ENCODE results near the gene HOXA2.

DNA sequence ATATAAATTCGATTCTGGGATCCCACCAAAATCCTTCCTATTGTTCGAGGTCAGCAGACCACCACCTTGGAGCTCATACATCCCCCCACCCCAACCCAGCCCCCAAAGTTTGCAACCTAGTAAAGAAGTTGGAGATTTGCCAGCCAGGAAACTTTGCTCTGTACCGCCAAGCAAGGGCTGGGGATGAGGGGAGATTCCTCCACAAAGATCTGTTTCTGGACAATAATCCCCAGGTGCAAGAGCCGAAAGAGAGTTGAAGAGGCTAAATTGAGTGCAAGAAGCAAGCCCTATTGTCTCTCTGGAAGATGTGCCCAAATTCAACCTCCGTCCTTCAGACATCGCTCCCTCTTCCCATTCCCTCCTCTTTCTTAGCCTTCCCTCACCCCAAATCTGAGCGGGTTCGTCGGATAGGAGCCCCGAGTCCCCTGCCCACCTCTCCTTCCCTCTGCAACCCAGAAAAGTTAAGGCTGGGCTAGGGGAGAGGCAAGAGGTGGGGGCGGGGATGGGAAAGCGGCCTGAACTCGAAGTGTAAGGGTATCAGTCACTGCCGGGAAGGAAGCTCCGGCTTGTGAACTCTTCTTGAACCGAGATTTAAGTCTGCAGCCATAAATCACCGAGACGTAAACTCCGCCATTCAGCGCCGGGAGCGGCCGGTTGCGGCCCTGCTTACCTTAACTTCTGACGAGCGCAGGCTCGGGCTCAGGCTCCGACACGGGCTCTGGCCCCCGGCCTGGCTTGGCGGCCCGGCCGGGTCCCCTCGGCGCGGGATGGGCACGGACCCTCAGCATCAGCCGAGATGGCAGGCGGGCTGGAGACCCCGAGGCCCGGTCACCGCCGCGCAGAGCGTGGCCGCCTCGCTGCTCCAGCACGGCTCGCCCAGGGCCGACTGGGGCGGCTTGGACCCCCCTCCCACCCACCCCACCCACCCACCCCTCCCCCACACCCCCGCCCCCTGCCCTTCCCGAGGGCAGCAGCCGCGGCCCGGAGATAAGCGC is 10.8 kb upstream of the HOXA2 start:
- TF ChIP-seq POLR2AphosphoS5 (IDR thresholded peaks at IDR 0.05; ENCODE audit: low read depth, low read length) (no peak), POLR2A (IDR thresholded peaks at IDR 0.05; ENCODE audit: low read depth, low read length) (no peak), TAF1 (IDR thresholded peaks at IDR 0.05; ENCODE audit: low read depth, low read length) (no peak), PAX5 (IDR thresholded peaks at IDR 0.05; ENCODE audit: insufficient read depth, low read length, severe bottlenecking) (no peak), POU2F2 (IDR thresholded peaks at IDR 0.05; ENCODE audit: low read depth, low read length) (no peak)
